GM21737 (cell line): ENCODE results near the gene MAGEF1.

ENCODE experiments used
- ATAC-seq: cut with Tn5 transposase; IDR thresholded peaks from one replicate; pipeline ENCODE4 v1.9.1; 2021; ENCODE audit warnings: mild to moderate bottlenecking, moderate library complexity; ENCODE audit not compliant: unreplicated experiment

Gene MAGEF1

DNA sequence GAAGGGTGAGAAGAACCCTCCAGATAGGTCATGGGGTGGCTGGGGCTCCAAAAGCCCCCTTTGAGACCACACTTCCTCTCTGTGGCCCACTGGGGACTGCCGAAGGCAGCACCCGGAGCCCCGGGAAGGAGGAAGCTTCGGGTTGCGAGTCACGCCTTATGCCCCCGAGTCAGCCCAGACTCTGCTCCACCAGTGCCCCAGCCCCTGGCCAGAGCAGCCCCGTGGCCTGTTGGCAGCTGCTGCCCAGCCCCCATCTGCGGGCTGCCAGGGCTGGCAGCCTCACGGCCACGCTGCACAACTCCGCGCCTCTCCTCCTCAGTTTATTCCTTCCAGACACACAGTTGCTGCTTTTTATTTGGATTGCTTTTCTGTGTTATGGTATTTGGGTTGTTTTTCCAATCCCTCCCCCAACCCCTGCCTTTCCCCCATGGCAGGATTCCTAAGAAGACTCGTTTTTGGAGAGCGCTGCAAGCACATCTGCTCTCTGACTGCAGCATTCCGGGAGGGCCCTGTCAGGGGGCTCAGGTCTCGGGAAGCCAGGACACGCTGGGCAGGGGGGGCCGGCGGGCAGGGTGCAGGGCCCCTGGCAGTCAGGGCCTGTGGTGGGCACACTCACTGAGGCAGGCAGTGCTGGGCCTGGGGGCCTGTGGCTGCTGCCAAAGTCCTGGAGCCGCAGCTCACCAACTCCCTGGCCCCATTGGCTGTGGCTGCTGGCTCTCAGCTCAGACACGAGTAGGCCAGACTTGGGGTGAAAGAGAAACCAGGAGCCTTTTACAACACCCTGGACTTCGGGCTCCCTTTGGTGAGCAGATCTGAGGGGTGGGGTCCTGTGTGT is 20.2 kb downstream of the MAGEF1 start:
- no peak for ATAC-seq

DNA sequence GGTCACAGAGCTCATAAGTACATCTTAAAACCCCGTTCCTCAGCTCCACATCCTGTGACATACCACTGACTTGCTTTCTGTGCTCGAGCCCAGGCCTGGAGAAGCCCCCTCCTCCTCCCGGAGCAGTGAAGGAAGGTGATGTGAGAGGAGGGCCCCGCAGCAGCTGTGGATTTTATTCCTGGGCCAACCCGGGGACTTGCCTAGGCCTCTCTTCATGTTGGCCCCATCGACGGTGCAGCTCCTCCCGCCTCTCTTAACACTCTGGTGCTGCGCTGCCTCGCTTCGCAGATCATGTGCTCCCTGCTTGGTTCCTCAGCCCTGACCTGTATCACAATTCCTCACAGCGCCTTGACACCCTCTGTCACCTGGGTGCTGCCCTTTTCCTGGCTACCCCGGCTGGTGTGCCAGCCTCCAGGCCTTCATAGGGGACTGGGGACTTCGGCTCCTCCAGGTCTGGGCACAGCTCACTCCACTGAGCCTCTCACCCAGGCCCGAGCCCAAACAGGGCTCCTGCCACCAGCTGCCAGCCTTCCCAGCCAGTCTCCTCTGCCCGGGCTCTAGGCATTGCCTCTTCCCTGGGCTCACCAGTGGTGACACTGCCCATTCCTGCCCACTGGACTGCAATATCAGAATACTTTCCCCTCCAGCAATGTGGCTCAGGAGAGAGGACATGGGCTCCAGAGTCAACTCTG is 21.5 kb downstream of the MAGEF1 start:
- ATAC-seq = no peak

DNA sequence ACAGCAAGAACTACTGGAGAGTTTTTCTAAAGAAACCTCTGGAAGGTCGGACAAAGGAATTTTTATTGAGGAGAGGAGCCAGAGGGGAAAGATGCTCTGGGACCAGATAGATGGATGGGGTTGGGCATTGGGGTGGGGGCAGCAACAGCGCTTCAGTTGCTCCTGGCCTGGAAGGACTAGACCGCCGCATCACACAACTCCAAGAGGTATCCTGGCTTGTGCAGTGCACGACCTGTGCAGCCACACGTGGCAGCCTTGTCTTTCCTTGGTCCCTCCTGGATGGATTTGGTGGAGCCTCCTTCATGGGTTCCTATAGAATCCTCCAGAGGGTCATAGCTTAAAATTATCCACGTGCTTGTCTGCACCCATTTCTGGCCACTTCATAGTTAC is 23.0 kb downstream of the MAGEF1 start:
- no peak for ATAC-seq

DNA sequence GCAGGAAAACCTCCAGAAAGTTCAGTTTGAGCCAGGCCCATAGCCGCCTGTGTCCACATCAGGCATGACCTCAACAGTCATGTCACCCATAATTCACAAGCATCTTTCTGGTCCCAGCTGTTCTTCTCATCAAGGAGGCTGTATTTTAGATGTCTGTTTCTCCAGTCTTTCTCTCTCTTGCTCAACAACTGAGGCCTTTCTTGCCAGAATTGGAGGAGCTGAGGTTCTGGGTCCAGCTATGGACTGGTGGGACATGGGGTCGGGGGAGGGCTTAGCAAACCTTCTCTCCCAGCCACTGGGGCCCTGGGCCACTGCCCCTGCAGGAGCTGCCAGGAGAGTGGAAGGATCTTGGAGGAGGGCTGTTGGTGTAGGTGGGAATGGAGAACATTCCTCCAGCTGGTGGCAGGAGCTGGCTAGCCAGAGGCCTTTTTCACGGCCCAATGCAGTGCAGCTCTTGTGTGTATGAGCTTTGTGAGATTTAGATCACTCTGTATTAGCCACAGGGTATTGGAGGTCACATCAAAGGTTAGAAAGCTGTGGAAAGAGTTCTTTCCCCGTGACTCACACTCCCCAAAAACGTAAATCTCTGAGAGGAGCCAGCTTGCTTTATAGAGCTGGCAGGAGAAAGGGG is 23.5 kb downstream of the MAGEF1 start:
- ATAC-seq = no peak

DNA sequence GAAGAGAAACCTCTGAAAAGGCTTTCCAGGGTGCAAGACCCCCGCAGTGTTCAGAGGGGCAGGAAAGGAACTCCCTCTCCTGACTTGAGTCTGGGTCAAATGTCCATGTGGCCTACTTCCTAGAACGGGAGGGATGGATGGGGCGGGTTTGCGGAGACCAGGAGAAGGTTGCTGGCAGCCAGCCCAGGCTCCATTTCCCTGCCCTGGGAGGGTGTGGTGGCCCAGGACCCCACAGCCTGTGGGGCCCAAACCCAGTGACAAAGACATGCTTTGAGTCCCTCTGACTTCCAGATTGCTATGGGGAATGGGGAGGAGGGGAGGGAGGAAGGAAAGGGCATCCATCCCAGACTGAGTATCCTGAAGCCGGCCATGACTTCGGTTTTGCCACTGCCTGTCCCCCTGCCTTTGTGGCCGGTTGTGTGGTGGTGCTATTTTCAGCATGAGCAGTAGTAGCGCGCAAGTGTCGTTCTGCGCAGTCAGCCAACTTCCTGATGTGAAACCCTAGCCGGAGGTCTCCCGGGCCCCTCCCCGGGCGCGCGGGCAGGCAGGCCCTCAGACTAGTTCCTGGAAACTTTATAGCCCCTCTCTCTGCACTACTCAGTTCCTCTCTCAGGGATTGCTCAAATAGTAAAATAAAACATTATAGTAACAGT is 24.4 kb downstream of the MAGEF1 start:
- ATAC-seq = no peak

DNA sequence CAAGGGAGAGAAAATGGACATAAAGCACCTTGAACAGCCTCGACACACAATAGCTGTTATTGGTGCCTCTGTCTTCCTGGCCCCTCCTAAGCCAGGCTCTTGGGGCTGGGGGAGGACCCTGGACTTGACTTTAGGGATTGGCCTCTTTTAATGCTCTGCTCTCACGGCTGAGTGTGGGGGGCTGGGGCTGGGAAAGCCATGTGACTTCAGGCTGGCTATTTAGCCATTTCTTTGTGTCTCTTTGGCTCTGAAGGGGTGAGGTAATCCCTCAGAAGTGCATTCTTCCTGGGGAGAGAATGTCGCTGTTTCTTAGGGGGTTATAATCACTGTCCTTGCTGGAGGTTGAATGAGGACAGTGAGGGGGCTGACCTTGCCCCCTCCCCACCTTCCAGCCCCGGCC is 26.2 kb downstream of the MAGEF1 start:
- no peak for ATAC-seq

DNA sequence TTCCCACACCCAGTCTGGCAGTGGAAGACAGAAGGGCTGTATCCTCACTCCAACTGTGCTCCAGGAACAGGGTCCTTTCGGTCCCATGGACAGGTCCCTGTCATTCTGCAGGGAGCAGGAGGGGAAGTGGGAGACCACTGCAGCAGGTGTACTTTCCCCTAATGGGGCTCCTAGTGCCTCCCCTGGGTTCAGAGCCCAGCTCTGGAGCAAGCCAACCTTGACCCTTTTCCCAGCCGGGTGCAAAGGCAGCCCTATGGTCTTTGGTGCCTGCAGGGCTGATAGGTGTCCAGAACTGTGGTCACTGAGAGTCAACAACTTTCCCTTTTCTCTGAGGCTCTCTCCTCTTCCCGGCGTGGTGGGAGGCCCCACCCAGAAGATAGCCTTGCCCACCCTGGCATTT is 26.8 kb downstream of the MAGEF1 start:
- ATAC-seq = no peak

DNA sequence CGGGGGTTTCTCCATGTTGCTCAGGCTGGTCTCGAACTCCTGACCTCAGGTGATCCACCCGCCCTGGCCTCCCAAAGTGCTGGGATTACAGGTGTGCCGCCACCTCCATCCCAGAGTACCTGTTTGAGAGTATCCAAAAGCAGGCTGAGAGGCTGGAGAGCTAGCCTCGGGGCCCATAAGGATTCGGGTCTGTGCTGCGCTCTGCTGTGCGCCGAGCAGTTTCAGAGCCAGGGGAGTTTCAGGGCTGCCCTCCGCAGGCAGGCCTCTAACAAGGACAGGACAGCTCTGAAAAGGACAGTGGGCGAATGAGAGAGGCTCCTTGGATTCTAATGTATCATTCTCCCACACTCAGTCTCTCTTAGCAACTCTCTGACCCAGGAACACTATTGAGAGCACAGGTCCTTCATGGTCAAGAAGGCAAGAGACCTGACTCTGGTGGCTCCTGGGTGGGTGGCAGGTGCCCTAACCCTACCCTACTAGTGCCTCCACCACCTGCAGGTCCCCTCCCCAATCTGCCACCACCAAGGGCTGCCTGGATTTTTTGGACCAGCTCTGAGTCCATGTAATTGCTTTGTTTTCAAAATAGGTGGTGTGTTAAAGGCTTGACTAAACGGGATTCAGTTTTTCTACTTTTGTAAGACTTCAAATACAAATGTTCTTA is 27.8 kb downstream of the MAGEF1 start:
- no peak for ATAC-seq

DNA sequence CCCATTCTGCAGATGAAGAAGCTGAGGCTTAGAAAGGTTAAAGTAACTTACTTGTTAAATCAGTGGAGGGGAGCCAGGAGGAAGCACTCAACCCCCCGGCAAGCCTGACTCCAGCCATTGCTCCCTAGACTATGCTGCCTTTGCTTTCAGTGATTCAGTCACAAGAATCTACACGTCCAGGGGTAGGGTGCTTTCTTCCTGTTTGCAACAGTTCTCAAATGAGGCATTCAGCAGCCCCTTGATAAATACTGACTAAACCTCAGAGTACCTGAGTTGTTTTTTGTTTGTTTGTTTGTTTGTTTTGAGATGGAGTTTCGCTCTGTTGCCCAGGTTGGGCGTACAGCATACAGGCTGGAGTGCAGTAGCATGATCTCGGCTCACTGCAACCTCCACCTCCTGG is 28.6 kb downstream of the MAGEF1 start:
- ATAC-seq = no peak

DNA sequence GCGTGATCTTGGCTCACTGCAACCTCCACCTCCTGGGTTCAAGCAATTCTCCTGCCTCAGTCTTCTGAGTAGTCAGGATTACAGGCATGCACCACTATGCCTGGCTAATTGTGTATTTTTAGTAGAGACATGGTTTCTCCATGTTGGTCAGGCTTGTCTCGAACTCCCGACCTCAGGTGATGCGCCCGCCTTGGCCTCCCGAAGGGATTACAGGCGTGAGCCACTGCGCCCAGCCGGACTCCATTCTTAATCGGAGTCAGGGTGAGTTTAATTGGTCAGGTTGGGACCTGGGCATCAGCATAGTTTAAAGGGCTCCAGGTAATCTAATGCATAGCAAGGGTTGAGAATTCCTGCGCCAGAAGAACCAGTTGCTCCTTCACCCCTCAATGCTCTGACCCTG is 29.2 kb downstream of the MAGEF1 start:
- no peak for ATAC-seq

DNA sequence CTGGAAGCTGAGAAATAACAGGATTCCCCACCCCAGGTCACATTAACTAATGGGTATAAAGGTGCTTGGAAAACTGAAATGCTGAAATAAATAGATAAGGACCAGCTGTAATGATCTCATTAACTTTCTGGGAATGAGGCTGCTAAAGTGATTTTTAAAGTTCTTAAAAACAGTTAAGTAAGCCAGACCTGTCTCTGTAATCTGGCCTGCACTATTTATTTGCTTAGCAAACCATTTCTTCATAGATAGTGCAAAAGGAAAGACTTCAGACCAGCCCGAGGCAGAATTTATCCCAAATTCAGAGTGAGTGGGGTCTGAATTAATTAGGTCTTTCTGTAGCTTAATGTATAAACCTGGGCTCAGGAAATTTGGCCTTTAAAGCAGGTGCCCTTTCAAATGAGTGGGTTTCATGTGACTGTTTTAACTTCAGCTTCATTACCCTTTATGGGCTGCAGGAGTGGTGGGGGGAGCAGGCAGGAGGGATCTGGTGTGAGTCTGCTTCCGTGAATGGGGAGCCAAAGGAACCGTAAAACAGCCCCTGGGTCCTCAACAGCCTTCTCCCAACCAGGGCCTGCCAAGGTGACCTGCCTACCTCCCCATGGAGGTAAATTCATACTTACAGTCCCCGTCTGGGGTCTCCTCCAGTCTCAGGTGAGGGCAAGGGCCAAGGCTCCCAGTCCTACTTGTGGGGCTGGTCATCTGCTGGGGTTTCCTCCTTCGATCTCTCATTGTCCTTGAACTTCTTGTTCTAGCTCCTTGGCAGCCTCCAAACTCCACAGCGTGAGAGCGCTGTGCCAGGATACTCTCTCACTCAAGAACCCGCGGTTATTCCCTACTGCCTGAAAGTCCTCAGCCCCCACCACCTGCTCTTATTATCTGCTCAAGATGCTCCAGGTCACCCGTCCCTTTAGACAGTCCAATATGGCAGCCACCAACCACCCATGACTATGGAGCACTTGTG is 31.2 kb downstream of the MAGEF1 start:
- ATAC-seq = no peak

DNA sequence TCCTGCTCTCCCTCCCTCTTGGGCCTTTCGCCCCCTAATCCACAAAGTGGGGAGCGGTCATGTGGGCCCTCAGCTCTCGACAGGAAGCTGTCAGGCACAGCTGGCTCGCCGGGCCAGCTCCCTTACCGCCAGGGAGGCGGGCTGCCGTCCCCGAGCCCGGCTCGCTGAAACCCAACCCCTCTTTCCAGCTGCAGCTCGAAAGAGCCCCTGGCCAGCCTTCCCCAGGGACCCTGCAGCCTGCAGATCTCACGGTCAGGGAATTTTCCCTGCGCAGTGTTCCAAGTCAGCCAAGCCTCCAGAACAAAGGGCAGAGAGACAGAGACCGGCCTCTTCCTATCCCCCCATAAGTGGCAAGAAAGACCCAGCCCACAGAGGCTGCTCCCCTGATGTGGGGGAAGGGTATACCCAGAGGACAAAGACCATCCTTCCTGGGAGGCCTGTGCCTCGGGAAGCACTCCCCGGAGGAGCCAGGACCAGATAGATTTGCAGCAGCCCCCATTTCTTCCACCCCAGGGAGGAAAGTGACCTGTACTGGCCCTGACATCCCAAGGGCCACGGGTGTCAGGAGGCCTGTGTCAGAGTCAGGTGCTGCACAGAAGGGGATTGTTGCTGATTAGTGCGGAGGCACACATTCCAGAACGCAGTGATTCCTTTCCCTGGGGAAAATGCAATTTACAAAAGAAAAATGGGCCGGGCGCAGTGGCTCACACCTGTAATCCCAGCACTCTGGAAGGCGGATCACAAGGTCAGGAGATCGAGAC is 32.6 kb downstream of the MAGEF1 start:
- ATAC-seq = no peak

DNA sequence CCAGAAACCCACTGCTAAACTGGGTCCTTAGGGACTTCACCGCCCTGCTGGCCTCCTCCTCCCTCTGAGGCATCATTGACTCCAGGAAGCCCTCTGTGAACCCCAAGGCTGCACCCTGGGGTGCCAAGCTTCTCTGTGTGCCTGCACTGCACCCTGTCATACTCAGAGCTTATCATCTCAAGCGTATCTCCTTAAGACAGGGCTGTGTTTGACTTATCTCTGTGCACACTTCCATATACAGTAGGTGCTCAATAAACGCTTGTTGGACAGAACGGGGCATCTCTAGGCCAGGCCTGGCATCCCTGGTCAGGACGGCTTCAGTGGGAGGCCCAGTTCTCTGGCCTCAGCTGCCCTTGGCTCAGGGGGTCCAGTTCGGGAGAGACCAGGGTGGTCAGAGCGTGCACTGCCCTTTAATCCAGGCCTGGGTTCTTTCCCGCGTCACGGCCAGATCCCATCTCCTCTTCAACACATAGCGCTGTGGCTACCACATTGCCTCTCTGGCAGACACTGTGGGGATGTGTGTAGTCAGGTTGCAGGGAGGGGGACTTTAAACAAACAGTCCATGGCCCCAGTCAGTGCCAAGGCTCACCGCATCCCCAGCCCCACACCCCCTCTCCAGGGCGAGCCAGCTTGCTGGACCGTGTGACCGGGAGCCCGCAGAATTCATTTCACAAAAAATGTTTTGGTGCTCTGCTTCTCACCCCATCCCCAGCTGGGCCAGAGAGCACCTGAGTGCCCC is 33.4 kb downstream of the MAGEF1 start:
- no peak for ATAC-seq

DNA sequence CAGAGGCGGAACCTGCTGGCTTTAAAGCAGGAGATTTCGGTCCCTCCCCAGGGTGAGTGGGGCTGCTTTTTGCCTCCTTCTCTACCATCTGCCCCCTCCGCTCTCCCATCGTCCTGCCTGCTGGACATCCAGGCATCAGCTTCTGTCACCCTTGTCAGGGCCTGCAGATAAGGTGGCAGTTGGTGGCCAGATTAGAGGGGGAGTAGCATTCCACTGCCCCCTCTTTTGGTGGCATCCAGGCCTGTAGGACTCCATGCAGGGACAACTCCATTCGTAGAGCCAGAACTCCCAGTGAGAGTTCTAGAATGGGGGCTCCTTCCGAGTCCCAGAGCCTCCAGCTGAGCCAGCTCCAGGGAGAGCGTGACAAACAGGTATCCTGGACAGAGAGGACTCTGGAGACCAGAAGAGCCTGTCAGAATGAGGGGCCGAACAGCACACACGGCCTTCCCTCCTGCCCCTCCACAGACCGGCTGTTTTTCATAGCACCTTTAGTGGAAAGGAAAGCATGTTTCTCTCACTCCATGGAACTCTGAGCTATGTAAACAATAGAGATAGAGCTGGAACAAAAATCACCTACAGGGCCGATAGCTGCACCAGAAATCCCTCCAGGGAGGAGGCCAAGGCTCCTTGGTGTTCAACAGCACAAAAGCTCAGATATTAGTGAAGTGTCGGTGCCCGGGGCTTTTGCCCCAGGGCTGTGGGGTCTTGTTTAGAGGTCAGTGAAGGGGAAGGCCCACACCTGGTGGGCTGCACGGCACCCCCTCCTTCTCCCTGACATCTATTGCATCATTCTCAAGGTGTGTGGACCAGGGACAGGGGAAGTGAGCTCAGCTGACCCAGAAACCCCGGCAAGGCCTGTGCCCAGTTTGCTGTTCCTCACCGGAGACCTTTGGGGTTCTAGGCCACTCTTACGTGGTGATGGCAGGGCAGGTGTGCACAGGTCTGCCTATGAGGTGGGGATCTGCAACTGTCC is 34.2 kb downstream of the MAGEF1 start:
- ATAC-seq = no peak

DNA sequence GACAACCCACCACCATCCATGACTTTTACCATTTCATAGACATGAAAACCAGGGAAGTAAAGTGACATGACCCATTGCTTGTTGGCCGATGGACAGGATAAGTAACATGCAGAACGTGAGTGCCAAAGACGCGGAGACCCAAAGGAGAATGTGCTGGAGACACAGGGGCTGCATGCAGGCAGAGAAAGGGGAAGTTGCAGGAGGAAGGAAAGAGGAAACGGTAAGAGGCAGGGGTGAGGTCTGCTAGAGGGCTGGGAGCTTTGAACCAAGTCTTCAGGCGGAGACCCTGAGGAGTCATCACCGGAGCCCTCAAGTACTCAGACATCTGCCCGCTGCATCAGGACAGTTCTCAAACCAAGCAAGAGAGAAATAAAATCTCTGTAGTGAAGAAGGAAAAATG is 34.9 kb downstream of the MAGEF1 start:
- no peak for ATAC-seq

DNA sequence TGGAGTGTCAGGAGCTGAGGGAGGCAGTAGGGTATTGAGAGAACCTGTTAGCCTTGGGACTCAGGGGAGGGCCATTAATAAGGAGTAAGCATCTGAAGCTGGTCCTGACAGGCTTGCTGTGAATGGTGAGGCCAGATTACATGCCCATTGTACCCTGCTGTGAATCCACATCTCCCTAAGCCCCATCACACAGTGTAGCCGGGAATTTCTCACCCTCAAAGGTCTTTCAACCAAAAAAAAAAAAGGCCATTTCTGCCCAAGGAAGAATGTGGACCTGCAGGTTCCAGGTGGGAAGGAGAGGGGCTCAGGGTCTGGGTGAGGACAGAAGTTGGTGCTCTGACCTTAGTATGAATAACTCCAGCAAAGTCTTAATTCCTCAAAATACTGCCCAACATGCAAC is 37.2 kb downstream of the MAGEF1 start:
- no peak for ATAC-seq
